ENCODE measurements around the gene UBQLN4.

GRCh38 chr1:156065871-156066270, 12.3 kb upstream of the UBQLN4 start:
- TF ChIP-seq NR2C1 (IDR thresholded peaks at IDR 0.05) (no peak), NR2C1 (tag; IDR thresholded peaks at IDR 0.05) (no peak), MAZ (CRISPR knock-in tag; conservative IDR thresholded peaks at IDR 0.05 in 1 of 2, IDR thresholded peaks at IDR 0.05 in 1 of 2) (no peak), NR1H2 (CRISPR knock-in tag; IDR thresholded peaks at IDR 0.05) (no peak), EP400 (IDR thresholded peaks at IDR 0.05) (no peak), EHMT2 (IDR thresholded peaks at IDR 0.05) (no peak), POLR2A (conservative IDR thresholded peaks at IDR 0.05) (no peak)
